SK-N-SH (cell line): ENCODE results near the gene SCG2.

Source experiments
- CHD2 ChIP-seq: fragments of 150-350 bp; IDR thresholded peaks from 2 replicates; pipeline ENCODE4 v1.6.1; 2018; ENCODE audit warnings: low read length; ENCODE audit not compliant: partially characterized antibody
- CTCF ChIP-seq: fragments of 200-600 bp; sonication (generic); IDR thresholded peaks from 2 replicates; pipeline ENCODE4 v1.6.1; 2017; ENCODE audit warnings: antibody characterized with exemption, mild to moderate bottlenecking, moderate library complexity
- PBX3 ChIP-seq: IDR thresholded peaks from 2 replicates; pipeline ENCODE4; 2012
- RFX5 ChIP-seq: IDR thresholded peaks from 2 replicates; pipeline ENCODE4 v1.6.1; 2012; ENCODE audit warnings: mild to moderate bottlenecking, improper control_type of control experiment, low read length
- RXRA ChIP-seq: IDR thresholded peaks from 2 replicates; pipeline ENCODE4 v1.4.0; 2012; ENCODE audit warnings: low read depth, mild to moderate bottlenecking, borderline replicate concordance
- TCF12 ChIP-seq: IDR thresholded peaks from 2 replicates; pipeline ENCODE4 v1.4.0; 2012
- USF1 ChIP-seq: IDR thresholded peaks from 2 replicates; pipeline ENCODE4 v1.4.0; 2012; ENCODE audit warnings: low read depth, borderline replicate concordance
- YY1 ChIP-seq: IDR thresholded peaks from 2 replicates; pipeline ENCODE4 v1.4.0; 2012; ENCODE audit warnings: low read depth, mild to moderate bottlenecking

GRCh38 chr2:223644136-223644535, 42.0 kb upstream of the SCG2 start:
- TF ChIP-seq PBX3, result no peak
- no peak for TF ChIP-seq CTCF
- TF ChIP-seq YY1, result no peak
- no peak for TF ChIP-seq RXRA
- no peak for TF ChIP-seq RFX5
- TF ChIP-seq CHD2, result no peak
- no peak for TF ChIP-seq TCF12
- TF ChIP-seq USF1, result no peak
